GM23248 (cell line): ENCODE measurements around the gene RASA3.

Source experiments
- EZH2 ChIP-seq: fragments of 200-600 bp; sonication (generic); IDR thresholded peaks from 2 replicates; pipeline ENCODE4 v1.6.1; 2018; ENCODE audit warnings: antibody characterized with exemption, mild to moderate bottlenecking; ENCODE audit not compliant: insufficient read depth, poor library complexity, severe bottlenecking
- EZH2phosphoT487 ChIP-seq: fragments of 200-600 bp; sonication (generic); IDR thresholded peaks from 2 replicates; pipeline ENCODE4 v1.6.1; 2018; ENCODE audit warnings: antibody characterized with exemption, moderate library complexity, mild to moderate bottlenecking, low read depth; ENCODE audit not compliant: insufficient read depth

DNA sequence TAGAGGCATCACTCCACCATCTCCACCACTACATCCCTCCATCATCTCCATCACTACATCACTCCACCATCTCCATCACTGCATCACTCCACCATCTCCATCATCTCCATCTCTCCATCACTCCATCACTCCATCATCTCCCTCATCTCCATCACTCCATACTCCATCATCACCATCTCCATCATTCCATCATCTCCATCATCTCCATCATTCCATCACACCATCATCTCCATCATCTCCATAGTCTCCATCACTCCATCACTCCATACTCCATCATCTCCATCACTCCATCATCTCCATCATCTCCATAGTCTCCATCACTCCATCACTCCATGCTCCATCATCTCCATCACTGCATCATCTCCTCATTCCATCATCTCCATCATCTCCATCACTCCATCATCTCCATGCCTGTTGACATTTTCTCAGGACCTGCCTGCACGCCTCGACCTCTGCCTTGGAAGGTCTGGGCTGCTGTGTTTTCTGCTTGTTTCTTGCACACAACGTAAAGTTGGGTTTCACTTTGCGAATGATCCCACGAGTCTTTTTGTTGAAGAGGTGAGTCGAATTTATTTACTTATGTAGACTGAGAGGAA is 21.2 kb upstream of the RASA3 start:
- no peak for TF ChIP-seq EZH2
- TF ChIP-seq EZH2phosphoT487 = no peak
